SK-N-SH treated with all-trans-retinoic acid at 6 μM for 48 hours (cell line): ENCODE measurements around the gene LSAMP.
A peak's percentile ranks its signal among the peaks of the same experiment; 100 is the strongest.

Experiments
- ATAC-seq: fragments of 200-7000 bp; cut with Tn5 transposase; 3 replicates; pipeline ENCODE4 v1.9.1; 2020; ENCODE audit warnings: mild to moderate bottlenecking, moderate library complexity
- ARNTL ChIP-seq: fragments of 450-650 bp; formaldehyde crosslinking; IDR thresholded peaks from 2 replicates; pipeline ENCODE4 v1.5.0; 2020; ENCODE audit warnings: low read depth, mild to moderate bottlenecking, moderate library complexity, borderline replicate concordance
- BACH2 ChIP-seq: fragments of 250-450 bp; sonication (Bioruptor Pico); IDR thresholded peaks from 2 replicates; pipeline ENCODE4 v1.9.0; 2021; ENCODE audit warnings: mild to moderate bottlenecking, borderline replicate concordance
- CREB5 ChIP-seq: fragments of 250-450 bp; sonication (Bioruptor Pico); IDR thresholded peaks from 2 replicates; pipeline ENCODE4 v1.5.1; 2020; ENCODE audit warnings: low read depth, mild to moderate bottlenecking, moderate library complexity
- CSDC2 ChIP-seq: fragments of 250-450 bp; sonication (Bioruptor Pico); IDR thresholded peaks from 2 replicates; pipeline ENCODE4 v1.5.0; 2020; ENCODE audit warnings: mild to moderate bottlenecking, moderate library complexity
- CSRNP3 ChIP-seq: fragments of 250-450 bp; sonication (Bioruptor Pico); IDR thresholded peaks from 2 replicates; pipeline ENCODE4 v1.5.1; 2021; ENCODE audit warnings: mild to moderate bottlenecking, moderate library complexity
- GLIS3 ChIP-seq: fragments of 250-450 bp; sonication (Bioruptor Pico); IDR thresholded peaks from 2 replicates; pipeline ENCODE4 v1.5.0; 2020; ENCODE audit warnings: mild to moderate bottlenecking, moderate library complexity
- ISL1 ChIP-seq: fragments of 250-450 bp; sonication (Bioruptor Pico); IDR thresholded peaks from 2 replicates; pipeline ENCODE4 v2.1.2; 2022; ENCODE audit warnings: mild to moderate bottlenecking, moderate library complexity
- OSR1 ChIP-seq: fragments of 250-450 bp; sonication (Bioruptor Pico); IDR thresholded peaks from 2 replicates; pipeline ENCODE4 v1.8.0; 2022; ENCODE audit warnings: moderate library complexity, mild to moderate bottlenecking, inconsistent platforms
- PATZ1 ChIP-seq: fragments of 250-450 bp; sonication (Bioruptor Pico); IDR thresholded peaks from 2 replicates; pipeline ENCODE4 v1.8.0; 2020; ENCODE audit warnings: mild to moderate bottlenecking, moderate library complexity, borderline replicate concordance
- POU6F1 ChIP-seq: fragments of 250-450 bp; sonication (Bioruptor Pico); IDR thresholded peaks from 2 replicates; pipeline ENCODE4 v1.8.0; 2021; ENCODE audit warnings: low read depth, mild to moderate bottlenecking, moderate library complexity, borderline replicate concordance
- PPARA ChIP-seq: fragments of 250-450 bp; sonication (Bioruptor Pico); IDR thresholded peaks from 2 replicates; pipeline ENCODE4 v1.5.0; 2020; ENCODE audit warnings: mild to moderate bottlenecking, borderline replicate concordance
- RARB ChIP-seq: fragments of 250-450 bp; sonication (Bioruptor Pico); IDR thresholded peaks from 2 replicates; pipeline ENCODE4 v1.8.0; 2021; ENCODE audit warnings: mild to moderate bottlenecking, moderate library complexity
- SNAI2 ChIP-seq: fragments of 250-450 bp; sonication (Bioruptor Pico); IDR thresholded peaks from 2 replicates; pipeline ENCODE4 v1.5.0; 2020; ENCODE audit warnings: mild to moderate bottlenecking, moderate library complexity
- TCF4 ChIP-seq: fragments of 250-450 bp; sonication (Bioruptor Pico); IDR thresholded peaks from 2 replicates; pipeline ENCODE4 v1.8.0; 2021; ENCODE audit warnings: mild to moderate bottlenecking, moderate library complexity, borderline replicate concordance
- TOX ChIP-seq: fragments of 250-450 bp; sonication (Bioruptor Pico); IDR thresholded peaks from 2 replicates; pipeline ENCODE4 v1.8.0; 2021; ENCODE audit warnings: mild to moderate bottlenecking, moderate library complexity, borderline replicate concordance
- TSHZ2 ChIP-seq: fragments of 250-450 bp; sonication (Bioruptor Pico); IDR thresholded peaks from 2 replicates; pipeline ENCODE4 v1.5.0; 2020; ENCODE audit warnings: mild to moderate bottlenecking, moderate library complexity
- ZC3H10 ChIP-seq: fragments of 250-450 bp; sonication (Bioruptor Pico); IDR thresholded peaks from 2 replicates; pipeline ENCODE4 v1.5.1; 2021; ENCODE audit warnings: mild to moderate bottlenecking, moderate library complexity
- ZFP3 ChIP-seq: fragments of 250-450 bp; sonication (Bioruptor Pico); IDR thresholded peaks from 2 replicates; pipeline ENCODE4 v1.5.0; 2020; ENCODE audit warnings: mild to moderate bottlenecking, moderate library complexity
- ZFP30 ChIP-seq: fragments of 450-650 bp; formaldehyde crosslinking; IDR thresholded peaks from 2 replicates; pipeline ENCODE4 v1.5.0; 2022; ENCODE audit warnings: mild to moderate bottlenecking, moderate library complexity
- ZNF565 ChIP-seq: fragments of 450-650 bp; formaldehyde crosslinking; conservative IDR thresholded peaks from 2 replicates; pipeline ENCODE4 v1.5.0; 2020; ENCODE audit warnings: low read depth, mild to moderate bottlenecking, moderate library complexity
- ZNF70 ChIP-seq: fragments of 450-650 bp; formaldehyde crosslinking; IDR thresholded peaks from 2 replicates; pipeline ENCODE4 v1.5.0; 2020; ENCODE audit warnings: mild to moderate bottlenecking, moderate library complexity
- ZNF8 ChIP-seq: fragments of 450-650 bp; formaldehyde crosslinking; IDR thresholded peaks from 2 replicates; pipeline ENCODE4 v1.5.0; 2020; ENCODE audit warnings: mild to moderate bottlenecking, moderate library complexity

LSAMP gene

GRCh38 chr3:115839246-115839645 lies 606.0 kb downstream of the LSAMP start:
- no peak for ATAC-seq
- no peak for TF ChIP-seq PATZ1 (CRISPR knock-in tag)
- TF ChIP-seq CSRNP3 (CRISPR knock-in tag) = no peak
- no peak for TF ChIP-seq SNAI2 (CRISPR knock-in tag)
- no peak for TF ChIP-seq ZC3H10 (CRISPR knock-in tag)

GRCh38 chr3:115838786-115839185 lies 606.5 kb downstream of the LSAMP start:
- no peak for ATAC-seq
- no peak for TF ChIP-seq ZNF8
- no peak for TF ChIP-seq PATZ1 (CRISPR knock-in tag)
- no peak for TF ChIP-seq TOX
- no peak for TF ChIP-seq ZNF70 (CRISPR knock-in tag)
- no peak for TF ChIP-seq GLIS3 (CRISPR knock-in tag)

GRCh38 chr3:115836944-115837343 lies 608.3 kb downstream of the LSAMP start:
- no peak for TF ChIP-seq ZNF70 (CRISPR knock-in tag)
- TF ChIP-seq ZC3H10 (CRISPR knock-in tag) = no peak
- TF ChIP-seq GLIS3 (CRISPR knock-in tag) = no peak
- no peak for TF ChIP-seq TCF4 (CRISPR knock-in tag)
- no peak for TF ChIP-seq ARNTL (CRISPR knock-in tag)
- TF ChIP-seq ZFP3 = no peak
- no peak for TF ChIP-seq ZFP30 (CRISPR knock-in tag)
- no peak for TF ChIP-seq RARB (CRISPR knock-in tag)
- TF ChIP-seq CSDC2 = no peak
- TF ChIP-seq CSRNP3 (CRISPR knock-in tag) = no peak
- no peak for TF ChIP-seq CREB5 (CRISPR knock-in tag)
- TF ChIP-seq TOX = no peak
- no peak for TF ChIP-seq OSR1 (CRISPR knock-in tag)
- TF ChIP-seq BACH2 = no peak
- TF ChIP-seq TSHZ2 (CRISPR knock-in tag) = no peak
- no peak for TF ChIP-seq ZNF8
- 0 out of 3 replicates have a peak, but pooled peaks have one; percentile 18 for ATAC-seq

GRCh38 chr3:115835946-115836345 lies 609.3 kb downstream of the LSAMP start:
- no peak for ATAC-seq
- no peak for TF ChIP-seq ZFP30 (CRISPR knock-in tag)
- no peak for TF ChIP-seq ZNF565
- no peak for TF ChIP-seq SNAI2 (CRISPR knock-in tag)
- no peak for TF ChIP-seq POU6F1 (CRISPR knock-in tag)
- no peak for TF ChIP-seq GLIS3 (CRISPR knock-in tag)
- TF ChIP-seq PPARA (CRISPR knock-in tag) = no peak
- TF ChIP-seq ISL1 (CRISPR knock-in tag) = no peak
- TF ChIP-seq ZNF70 (CRISPR knock-in tag) = no peak
- no peak for TF ChIP-seq ARNTL (CRISPR knock-in tag)
